Posterior vena cava (tissue), 2 donors: Measurements from ENCODE around the gene DAD1. TPM values are rescaled to one million over a fixed set of nuclear protein-coding genes. Genes with fewer than 3 reads are reported as not detected.
A peak's percentile ranks its signal among the peaks of the same experiment; 100 is the strongest.
"Not testable (repeated sequence)": the region's sequence is repeated elsewhere in the genome, so short reads cannot be mapped to it uniquely, and the experiment has no call there.

Experiments used
- DNase-seq: peaks from one replicate; pipeline ENCODE4 v3.0.0-alpha.2; 2020; ENCODE audit warnings: low spot score
- intact Hi-C, 2 donors: fragments of 100-400 bp; cut with DNase I; formaldehyde crosslinking; loops; one replicate each; pipeline versions ENCODE4 v1.14.1 to v1.14.2; 2022 to 2023
- long read RNA-seq, 2 donors: library from polyadenylated mRNA; unstranded; transcript quantifications; one replicate each; pipeline ENCODE4 v2.0.0, GENCODE V29; 2020 to 2021
- total RNA-seq, 2 donors: library from RNA; stranded (reverse); fragmentation: NEBNext Ultra II Directional; extraction: Animal tissue kit (Norgen Biotek cat#: 25700); gene quantifications; one replicate each; pipeline ENCODE4 v1.2.1, GENCODE V29; 2021
- donor health status: DM: yes; HTN: yes; CAD: no.
- donor health status: DM: yes; HTN: yes; CAD: no.

Gene DAD1
- 100 to 1,000 TPM; 160 to 182 TPM for total RNA-seq
- long read RNA-seq, donor 1, transcript DAD1-201 (3 exons, 731 nt) = major isoform, 28 of 28 reads
- long read RNA-seq, donor 1, partial matches to known transcripts = 0 of 28 reads
- long read RNA-seq, donor 1, other reads (novel, unspliced or antisense) = 0 of 28 reads
- long read RNA-seq, donor 2, transcript DAD1-201 (3 exons, 731 nt) = major isoform, 68 of 70 reads
- long read RNA-seq, donor 2, partial matches to known transcripts = 1 of 70 reads
- long read RNA-seq, donor 2, other reads (novel, unspliced or antisense) = 1 of 70 reads

- intact Hi-C loops = no loop called here
- DNase-seq = peak; percentile 100
Measured at GRCh38 chr14:22589096-22589839, at the start of gene DAD1. DAD1 (minus strand) TSS chr14:22589224; CDS start chr14:22589157, 67 bp downstream.

- intact Hi-C loops, DNase-seq: not testable (repeated sequence)
Measured at GRCh38 chr14:22635980-22636379, 47.0 kb upstream of the DAD1 start.

GRCh38 chr14:22634233-22634900 lies 45.3 kb upstream of the DAD1 start:
- DNase-seq = no peak
- intact Hi-C loops = no loop called here

GRCh38 chr14:22630486-22630885 lies 41.5 kb upstream of the DAD1 start:
- intact Hi-C loops = no loop called here
- no peak for DNase-seq

GRCh38 chr14:22630066-22630465 lies 41.0 kb upstream of the DAD1 start:
- intact Hi-C loops = no loop called here
- no peak for DNase-seq

GRCh38 chr14:22629361-22629760 lies 40.3 kb upstream of the DAD1 start:
- intact Hi-C loops = no loop called here
- DNase-seq = no peak

GRCh38 chr14:22627506-22628263 lies 38.7 kb upstream of the DAD1 start:
- DNase-seq = no peak
- intact Hi-C loops = no loop called here

- intact Hi-C loops = no loop called here
- DNase-seq = no peak
Measured at GRCh38 chr14:22626590-22626989, 37.6 kb upstream of the DAD1 start.

GRCh38 chr14:22623047-22623446 lies 34.0 kb upstream of the DAD1 start:
- intact Hi-C loops = no loop called here
- DNase-seq = no peak

GRCh38 chr14:22622255-22622654 lies 33.2 kb upstream of the DAD1 start:
- intact Hi-C loops = no loop called here
- DNase-seq = no peak

GRCh38 chr14:22615765-22616164 lies 26.7 kb upstream of the DAD1 start:
- intact Hi-C loops, DNase-seq: not testable (repeated sequence)

GRCh38 chr14:22614240-22614799 lies 25.3 kb upstream of the DAD1 start:
- DNase-seq = no peak
- intact Hi-C loops = no loop called here

GRCh38 chr14:22613736-22614239 lies 24.8 kb upstream of the DAD1 start:
- intact Hi-C loops = no loop called here
- DNase-seq = no peak

- intact Hi-C loops = no loop called here
Measured at GRCh38 chr14:22613106-22613695, 24.2 kb upstream of the DAD1 start.

GRCh38 chr14:22610931-22611330 lies 21.9 kb upstream of the DAD1 start:
- intact Hi-C loops = no loop called here
- DNase-seq = no peak

More at GRCh38 chr14:22613106-22613695, 24.2 kb upstream of the DAD1 start:
- no peak for DNase-seq

- no peak for DNase-seq
- intact Hi-C loops = no loop called here
Measured at GRCh38 chr14:22607291-22607690, 18.3 kb upstream of the DAD1 start.

- intact Hi-C loops = no loop called here
- DNase-seq = no peak
Measured at GRCh38 chr14:22606380-22606779, 17.4 kb upstream of the DAD1 start.

- intact Hi-C loops = no loop called here
- DNase-seq = no peak
Measured at GRCh38 chr14:22602862-22603261, 13.8 kb upstream of the DAD1 start.

- no peak for DNase-seq
- intact Hi-C loops = no loop called here
Measured at GRCh38 chr14:22601996-22602395, 13.0 kb upstream of the DAD1 start.
